Ureter (tissue), 1 donor: Measurements from ENCODE around the gene ACADVL. TPM values are rescaled to one million over a fixed set of nuclear protein-coding genes. Genes with fewer than 3 reads are reported as not detected.

ENCODE experiments used
- DNase-seq: peaks from one replicate; pipeline ENCODE4 v3.0.0-alpha.2; 2020; ENCODE audit warnings: low spot score
- total RNA-seq: library from RNA; stranded (reverse); gene quantifications from one replicate; pipeline ENCODE4 v1.2.4, GENCODE V29; 2023
- donor health status: DM: yes; HTN: yes; CAD: no.

ACADVL gene
- total RNA-seq, 1 donor from 2014 or later: 855 TPM

DNA sequence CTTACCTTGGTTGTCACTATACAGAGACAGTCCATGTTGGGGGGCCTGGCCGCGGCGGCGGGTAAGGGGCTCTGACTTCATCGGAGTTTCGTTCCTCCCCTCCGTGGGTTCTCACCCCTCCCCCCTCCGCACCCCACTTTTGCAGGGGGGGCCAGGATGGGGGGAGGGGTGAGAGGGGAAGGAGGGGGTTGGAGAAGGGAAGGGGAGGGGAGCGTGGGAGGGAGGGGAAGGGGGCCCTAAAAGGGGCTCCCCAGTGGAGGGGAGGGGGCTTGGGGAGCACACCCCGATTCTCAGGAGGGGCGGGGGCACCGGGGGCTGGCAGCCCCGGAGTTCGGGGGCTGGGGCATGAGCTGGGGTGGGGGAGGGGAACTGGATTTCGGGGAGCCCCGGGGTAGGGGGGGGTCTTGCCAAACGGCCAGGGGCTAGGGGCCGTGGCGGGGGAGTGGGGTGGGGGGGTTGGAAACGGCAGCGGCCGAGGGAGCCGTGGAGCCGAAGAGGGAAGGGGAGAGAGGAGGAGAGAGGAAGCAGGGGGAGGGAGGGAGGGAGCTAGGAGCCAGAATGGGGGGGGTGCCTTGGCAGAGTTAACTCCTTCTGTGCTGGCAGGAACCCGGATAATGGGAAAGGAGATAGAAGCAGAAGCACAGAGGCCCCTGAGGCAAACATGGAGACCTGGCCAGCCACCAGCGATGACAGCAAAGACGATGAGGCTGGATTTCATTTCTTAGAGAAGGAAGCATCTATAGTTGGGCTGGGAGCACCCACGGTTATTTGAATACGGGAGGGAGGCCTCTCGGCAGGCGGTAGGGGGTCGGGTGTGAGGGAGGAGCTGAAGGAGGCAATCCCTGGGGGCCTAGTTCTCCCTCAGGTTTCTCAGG, 2.4 kb upstream of the ACADVL start:
- DNase-seq: peak; percentile 78

- DNase-seq: no peak
Observed at GRCh38 chr17:7218166-7218565, 1.6 kb upstream of the ACADVL start.

GRCh38 chr17:7218758-7219157, 980 bp upstream of the ACADVL start:
- DNase-seq: no peak

DNA sequence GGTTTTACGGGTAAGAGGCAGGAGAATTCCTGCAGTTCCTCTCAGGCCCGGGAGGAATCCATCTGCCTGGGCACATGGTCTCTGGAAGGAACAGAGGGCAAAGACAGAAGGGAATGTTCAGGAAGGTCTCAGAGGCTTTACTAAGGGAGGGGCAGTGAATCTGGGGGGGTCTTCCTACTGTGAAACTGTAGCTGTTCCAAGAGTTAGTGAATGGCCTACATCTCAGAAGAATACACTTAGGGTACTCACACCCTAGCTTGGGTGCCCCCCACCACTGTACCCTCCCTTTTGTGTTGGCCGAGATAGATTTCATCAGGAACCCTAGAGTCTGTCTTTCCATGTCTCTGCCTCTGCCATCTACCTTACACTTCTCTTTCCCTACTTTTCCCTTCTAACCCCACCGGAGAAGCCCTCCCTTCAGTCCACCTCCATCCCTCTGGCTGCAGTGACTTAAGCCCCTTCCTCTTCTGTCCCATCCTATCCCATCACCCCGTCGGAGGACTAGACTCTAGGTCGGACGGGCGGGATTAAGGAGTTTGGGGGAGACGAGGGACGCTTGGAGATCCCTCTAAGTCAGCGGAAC, 418 bp upstream of the ACADVL start:
- DNase-seq: no peak

DNA sequence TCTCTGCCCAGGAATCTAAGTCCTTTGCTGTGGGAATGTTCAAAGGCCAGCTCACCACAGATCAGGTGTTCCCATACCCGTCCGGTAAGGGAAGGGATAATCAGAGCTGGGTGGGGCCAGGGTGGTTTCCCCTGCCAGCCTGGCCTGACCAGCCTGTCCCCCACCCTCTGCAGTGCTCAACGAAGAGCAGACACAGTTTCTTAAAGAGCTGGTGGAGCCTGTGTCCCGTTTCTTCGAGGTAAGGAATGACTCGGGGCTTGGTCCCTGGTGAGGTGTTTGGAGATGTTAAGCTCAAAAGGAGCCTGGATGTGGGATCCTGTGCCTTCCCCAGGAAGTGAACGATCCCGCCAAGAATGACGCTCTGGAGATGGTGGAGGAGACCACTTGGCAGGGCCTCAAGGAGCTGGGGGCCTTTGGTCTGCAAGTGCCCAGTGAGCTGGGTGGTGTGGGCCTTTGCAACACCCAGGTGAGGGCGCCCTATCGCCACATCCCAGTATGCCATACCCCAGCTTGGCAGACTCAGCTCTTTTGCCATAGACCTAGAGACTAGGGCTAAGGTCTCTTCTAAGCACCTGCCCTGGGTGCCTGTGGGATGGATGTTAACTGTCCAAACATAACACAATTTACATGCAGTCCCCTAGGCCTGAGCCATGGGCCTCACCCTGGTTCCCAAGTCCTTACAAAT, 997 bp downstream of the ACADVL start:
- DNase-seq: no peak

- DNase-seq: no peak
Observed at GRCh38 chr17:7221278-7222092, 1.7 kb downstream of the ACADVL start.

- no peak for DNase-seq
Observed at GRCh38 chr17:7222093-7222971, 2.6 kb downstream of the ACADVL start.

- no peak for DNase-seq
Observed at GRCh38 chr17:7222972-7223292, 3.2 kb downstream of the ACADVL start.

DNA sequence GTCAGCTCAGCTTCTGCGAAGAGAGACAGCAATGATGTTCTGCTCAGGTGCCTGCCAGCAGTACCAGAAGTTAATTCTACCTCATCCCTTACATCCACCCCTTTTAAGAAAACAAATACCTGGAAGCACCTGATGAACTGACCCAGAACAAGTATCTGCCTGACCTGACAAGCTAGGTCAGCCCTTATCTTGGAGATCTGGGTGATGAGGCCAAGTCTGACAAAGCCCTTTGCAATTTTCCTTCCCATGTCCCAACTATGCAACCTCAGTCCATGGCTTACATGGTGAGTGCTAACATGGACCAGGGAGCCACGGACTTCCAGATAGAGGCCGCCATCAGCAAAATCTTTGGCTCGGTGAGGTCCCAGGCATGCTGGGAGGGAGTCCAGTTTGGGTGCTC, 3.6 kb downstream of the ACADVL start:
- DNase-seq: no peak

DNA sequence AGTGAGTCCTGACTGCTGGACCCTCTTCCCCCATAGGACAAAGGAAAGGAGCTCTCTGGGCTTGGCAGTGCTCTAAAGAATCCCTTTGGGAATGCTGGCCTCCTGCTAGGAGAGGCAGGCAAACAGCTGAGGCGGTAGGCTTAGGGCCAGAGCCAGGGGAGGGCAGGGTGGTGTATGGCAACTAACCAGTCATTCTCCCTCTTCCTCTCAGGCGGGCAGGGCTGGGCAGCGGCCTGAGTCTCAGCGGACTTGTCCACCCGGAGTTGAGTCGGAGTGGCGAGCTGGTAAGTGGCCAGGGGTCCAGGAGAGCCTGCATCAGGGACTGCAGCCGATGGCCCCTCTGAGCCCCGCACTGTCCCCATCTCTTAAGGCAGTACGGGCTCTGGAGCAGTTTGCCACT, 4.4 kb downstream of the ACADVL start:
- no peak for DNase-seq

DNA sequence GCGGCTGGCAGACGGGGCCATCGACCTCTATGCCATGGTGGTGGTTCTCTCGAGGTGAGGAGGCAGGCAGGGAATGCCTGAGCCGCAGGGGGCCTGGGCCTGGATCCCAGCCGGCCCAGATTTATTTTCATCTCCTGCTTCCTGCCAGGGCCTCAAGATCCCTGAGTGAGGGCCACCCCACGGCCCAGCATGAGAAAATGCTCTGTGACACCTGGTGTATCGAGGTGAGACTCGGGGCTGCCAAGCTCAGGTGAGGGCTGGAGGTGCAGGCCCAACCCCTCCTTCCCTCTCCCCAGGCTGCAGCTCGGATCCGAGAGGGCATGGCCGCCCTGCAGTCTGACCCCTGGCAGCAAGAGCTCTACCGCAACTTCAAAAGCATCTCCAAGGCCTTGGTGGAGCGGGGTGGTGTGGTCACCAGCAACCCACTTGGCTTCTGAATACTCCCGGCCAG, 4.9 kb downstream of the ACADVL start:
- no peak for DNase-seq

DNA sequence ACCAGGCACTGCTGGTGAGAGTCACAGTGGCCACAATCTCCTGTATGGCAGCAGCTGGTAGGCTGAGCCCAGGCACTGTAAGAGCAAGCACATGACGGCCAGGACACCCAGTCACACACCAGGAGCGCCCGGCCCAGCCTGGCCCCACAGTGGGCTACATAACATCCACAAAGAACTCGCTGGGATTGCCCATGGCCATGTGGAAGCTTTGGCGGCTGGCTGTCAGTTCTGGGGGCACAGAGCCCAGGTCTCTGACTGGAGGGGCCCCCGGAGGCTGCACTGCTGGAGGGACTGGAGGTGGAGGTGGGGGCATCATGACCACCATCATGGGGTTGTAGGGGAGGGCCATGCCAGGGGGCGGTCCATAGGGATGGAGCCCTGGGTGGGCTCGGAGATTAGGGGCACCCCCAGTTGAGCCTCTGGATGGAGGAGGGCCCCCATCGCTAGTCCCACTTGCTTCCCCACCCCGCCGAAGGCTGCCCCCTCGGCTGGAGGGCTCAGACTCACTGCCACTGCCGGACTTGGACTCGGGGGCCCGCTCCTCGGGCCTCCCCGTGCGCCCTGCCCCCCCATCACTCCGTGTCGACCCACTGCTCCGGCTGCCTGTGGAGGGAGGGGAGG, 6.1 kb downstream of the ACADVL start:
- DNase-seq: no peak

GRCh38 chr17:7226721-7227710, 7.3 kb downstream of the ACADVL start:
- DNase-seq: no peak

DNA sequence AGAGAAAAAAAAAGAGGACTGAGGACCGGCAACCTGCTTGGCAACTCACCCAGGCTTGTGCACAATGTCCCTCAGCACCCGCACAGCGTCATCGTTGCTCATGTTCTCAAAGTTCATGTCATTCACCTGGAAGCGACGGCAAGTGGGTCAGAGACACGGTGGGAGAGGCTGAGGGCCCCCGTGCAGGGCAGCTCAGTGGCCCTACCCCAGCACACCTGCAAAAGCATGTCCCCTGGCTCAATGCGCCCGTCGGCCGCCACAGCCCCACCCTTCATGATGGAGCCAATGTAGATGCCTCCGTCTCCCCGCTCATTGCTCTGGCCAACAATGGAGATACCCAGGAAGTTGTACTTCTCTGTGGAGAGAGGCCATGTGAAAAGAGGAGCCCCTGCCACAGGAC, 9.2 kb downstream of the ACADVL start:
- no peak for DNase-seq

DNA sequence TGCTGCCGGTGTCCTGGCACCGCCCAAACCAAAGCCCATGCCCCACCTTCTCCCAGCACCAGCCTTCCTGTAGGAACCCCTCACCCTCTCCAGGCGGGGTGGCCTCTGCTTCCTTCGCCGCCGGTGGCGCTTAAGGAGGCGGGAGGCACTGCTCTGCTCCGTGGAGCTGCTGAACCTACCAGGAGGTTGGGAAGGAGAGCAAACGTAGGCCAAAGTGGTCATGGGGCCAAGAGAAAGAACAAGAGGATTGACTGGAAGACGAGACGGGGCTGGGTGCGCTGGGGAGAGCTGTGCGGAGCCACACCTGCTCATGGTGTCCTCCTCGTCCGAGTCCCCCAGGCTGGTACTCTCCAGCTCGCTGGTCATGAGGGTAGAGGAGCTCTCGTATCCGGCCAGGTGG, 9.8 kb downstream of the ACADVL start:
- DNase-seq: no peak

DNA sequence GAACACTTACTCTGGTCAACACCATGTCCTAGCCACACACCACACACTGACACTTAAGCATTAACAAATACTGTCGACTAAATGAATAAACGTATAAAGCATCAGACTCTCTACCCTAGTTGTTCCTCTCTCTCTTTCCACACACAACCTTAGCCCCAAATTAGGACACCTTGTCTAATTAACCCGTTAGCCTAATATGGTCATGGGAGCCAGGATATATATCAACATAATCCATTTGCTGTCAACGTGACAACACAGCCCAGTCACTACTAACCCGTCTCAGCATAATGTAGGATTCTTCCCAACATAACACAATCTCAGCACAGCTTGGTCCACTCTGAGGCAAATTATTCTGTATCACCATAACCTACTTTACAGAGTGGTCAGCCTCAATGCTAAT, 12.4 kb downstream of the ACADVL start:
- no peak for DNase-seq

DNA sequence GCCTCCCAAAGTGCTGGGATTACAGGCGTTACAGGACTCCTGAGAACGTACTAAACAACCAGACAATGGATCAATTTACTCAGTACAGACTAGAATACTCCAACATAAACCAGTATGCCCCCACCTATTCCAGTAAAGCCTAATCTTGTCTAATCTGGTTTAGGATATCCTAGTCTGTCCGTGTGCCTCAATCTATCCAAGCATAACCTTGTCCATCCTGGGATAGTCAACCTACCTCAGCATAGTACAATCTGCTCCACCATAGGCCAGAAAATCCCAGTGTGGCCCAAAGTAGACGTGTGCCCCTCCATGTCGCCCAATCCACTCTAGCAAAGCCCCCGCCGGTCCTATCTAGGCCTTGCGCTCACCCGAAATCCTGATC, 14.0 kb downstream of the ACADVL start:
- no peak for DNase-seq

DNA sequence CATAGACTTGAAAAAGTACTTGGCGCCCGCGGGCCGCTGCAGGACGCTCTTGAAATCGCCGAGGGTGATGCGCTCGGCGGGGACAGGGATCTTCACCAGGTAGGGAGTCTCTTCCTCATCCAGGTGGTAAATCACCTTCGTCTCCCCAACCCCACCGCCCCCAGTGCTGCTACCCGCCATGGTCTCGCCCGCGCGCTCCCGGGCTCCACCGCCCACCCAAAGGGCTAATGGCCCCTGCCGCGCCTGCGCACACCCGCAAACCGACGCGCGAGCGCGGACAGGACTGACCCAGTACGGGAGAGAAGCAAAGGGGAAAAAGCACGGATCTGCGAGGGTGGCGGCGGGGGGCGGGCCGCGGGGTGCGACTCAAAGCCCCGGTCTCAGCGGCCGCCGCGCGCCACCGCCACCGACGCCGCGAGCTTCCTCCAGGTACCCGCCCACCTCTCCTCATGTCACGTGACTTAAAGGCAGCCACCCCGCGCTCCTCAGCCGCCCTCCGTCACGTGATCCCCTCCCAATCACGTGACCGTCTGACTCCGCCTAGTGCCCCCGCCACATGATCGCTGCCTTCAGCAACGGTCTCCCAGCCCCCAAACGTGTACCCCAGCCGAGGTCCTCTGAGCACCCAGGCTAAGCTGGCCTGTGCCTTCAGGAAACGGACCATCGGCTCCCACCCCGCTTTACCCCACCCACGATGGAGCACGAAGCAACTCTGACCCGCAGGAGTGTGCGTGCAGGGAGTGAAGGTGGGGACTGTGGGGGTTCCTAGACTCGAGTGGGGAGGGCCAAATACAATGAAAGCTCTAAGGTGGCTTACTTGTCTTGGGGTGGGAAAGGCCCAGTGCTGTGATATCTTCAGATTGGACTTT, 14.6 kb downstream of the ACADVL start, which contains the start of gene DVL2:
Gene DVL2 (minus strand): TSS at position 435 of the 869 bp plus-strand sequence. CDS start 255 bp downstream, at position 180.
- DNase-seq: peak; percentile 98
